Glomerular visceral epithelial cell (primary cell): ENCODE data around the gene RFLNA.

ENCODE experiments used
- DNase-seq: peaks from one replicate; pipeline ENCODE4 v3.0.0-alpha.2; 2016; ENCODE audit errors: extremely low spot score

The RFLNA gene

GRCh38 chr12:124303579-124304313, 8.9 kb downstream of the RFLNA start:
- no peak for DNase-seq

GRCh38 chr12:124304314-124304790, 9.5 kb downstream of the RFLNA start:
- no peak for DNase-seq

- DNase-seq, result no peak
Observed at GRCh38 chr12:124305136-124305535, 10.2 kb downstream of the RFLNA start.

- DNase-seq, result no peak
Observed at GRCh38 chr12:124305776-124306685, 11.1 kb downstream of the RFLNA start.

GRCh38 chr12:124306686-124307555, 12.0 kb downstream of the RFLNA start:
- DNase-seq, result no peak

GRCh38 chr12:124307556-124307825, 12.6 kb downstream of the RFLNA start:
- DNase-seq, result no peak

- no peak for DNase-seq
Observed at GRCh38 chr12:124308741-124309140, 13.8 kb downstream of the RFLNA start.

GRCh38 chr12:124309231-124309630, 14.3 kb downstream of the RFLNA start:
- DNase-seq, result no peak

GRCh38 chr12:124309744-124310143, 14.9 kb downstream of the RFLNA start:
- no peak for DNase-seq

GRCh38 chr12:124310178-124310577, 15.3 kb downstream of the RFLNA start:
- no peak for DNase-seq

- DNase-seq, result no peak
Observed at GRCh38 chr12:124310785-124311184, 15.9 kb downstream of the RFLNA start.

GRCh38 chr12:124311292-124312109, 16.6 kb downstream of the RFLNA start:
- no peak for DNase-seq

GRCh38 chr12:124312601-124313000, 17.7 kb downstream of the RFLNA start:
- DNase-seq, result no peak

- no peak for DNase-seq
Observed at GRCh38 chr12:124314207-124314606, 19.3 kb downstream of the RFLNA start.

- DNase-seq, result no peak
Observed at GRCh38 chr12:124314766-124315165, 19.9 kb downstream of the RFLNA start.

GRCh38 chr12:124315372-124316044, 20.6 kb downstream of the RFLNA start:
- DNase-seq, result no peak

- DNase-seq, result no peak
Observed at GRCh38 chr12:124316257-124316900, 21.5 kb downstream of the RFLNA start.

- no peak for DNase-seq
Observed at GRCh38 chr12:124317400-124317799, 22.5 kb downstream of the RFLNA start.

GRCh38 chr12:124318278-124319020, 23.6 kb downstream of the RFLNA start:
- DNase-seq, result no peak
